ENCODE measurements around the gene RUNX1. TPM values are rescaled to one million over a fixed set of nuclear protein-coding genes. Genes with fewer than 3 reads are reported as not detected.

The RUNX1 gene
- total RNA-seq, 1 donor from 2014 or later: 62.1 TPM

- no peaks in the 10 kb centered on the region for H3K27me3 ChIP-seq
- no peaks in the 10 kb centered on the region for H3K36me3 ChIP-seq
- intact Hi-C loops (cut with DNase I): no loop called here
- H3K4me1 ChIP-seq: no peaks in the 10 kb centered on the region
- H3K27ac ChIP-seq: no peak overlapping the region
- TF ChIP-seq CTCF (IDR thresholded peaks at IDR 0.05): no peak
- TF ChIP-seq POLR2A (IDR thresholded peaks at IDR 0.05): no peak
- TF ChIP-seq POLR2AphosphoS5 (IDR thresholded peaks at IDR 0.05; ENCODE audit: insufficient read depth in 1 of 2, low read depth in 1 of 2): no peak
- H3K4me3 ChIP-seq: no peak overlapping the region
- no peaks in the 10 kb centered on the region for H3K9me3 ChIP-seq
- DNase-seq (ENCODE audit: extremely low spot score in 2 of 2): no peak
Observed at GRCh38 chr21:34927992-34928391, 121.1 kb downstream of the RUNX1 start.

GRCh38 chr21:34926803-34927467 lies 122.2 kb downstream of the RUNX1 start:
- no peaks in the 10 kb centered on the region for H3K4me1 ChIP-seq
- TF ChIP-seq POLR2A (IDR thresholded peaks at IDR 0.05): no peak
- TF ChIP-seq POLR2AphosphoS5 (IDR thresholded peaks at IDR 0.05; ENCODE audit: insufficient read depth in 1 of 2, low read depth in 1 of 2): no peak
- TF ChIP-seq CTCF (IDR thresholded peaks at IDR 0.05): no peak
- intact Hi-C loops (cut with DNase I): no loop called here
- H3K27me3 ChIP-seq: no peaks in the 10 kb centered on the region
- no peak overlapping the region for H3K27ac ChIP-seq
- no peaks in the 10 kb centered on the region for H3K9me3 ChIP-seq
- H3K36me3 ChIP-seq: no peaks in the 10 kb centered on the region
- DNase-seq (ENCODE audit: extremely low spot score in 2 of 2): no peak
- no peak overlapping the region for H3K4me3 ChIP-seq

- Histone ChIP-seq H3K36me3 (no peaks in the 10 kb centered on the region), H3K4me1 (no peaks in the 10 kb centered on the region), H3K27ac (no peak overlapping the region), H3K27me3 (no peaks in the 10 kb centered on the region), H3K4me3 (no peak overlapping the region), H3K9me3 (no peaks in the 10 kb centered on the region)
- intact Hi-C loops (cut with DNase I): no loop called here
- no peak for DNase-seq (ENCODE audit: extremely low spot score in 2 of 2)
- TF ChIP-seq POLR2A (IDR thresholded peaks at IDR 0.05): no peak
- TF ChIP-seq CTCF (IDR thresholded peaks at IDR 0.05): no peak
- no peak for TF ChIP-seq POLR2AphosphoS5 (IDR thresholded peaks at IDR 0.05; ENCODE audit: insufficient read depth in 1 of 2, low read depth in 1 of 2)
Observed at GRCh38 chr21:34925597-34925996, 123.5 kb downstream of the RUNX1 start.

GRCh38 chr21:34924771-34925419 lies 124.2 kb downstream of the RUNX1 start:
- TF ChIP-seq POLR2A (IDR thresholded peaks at IDR 0.05): no peak
- no peak overlapping the region for H3K4me3 ChIP-seq
- H3K4me1 ChIP-seq: no peaks in the 10 kb centered on the region
- H3K27ac ChIP-seq: no peak overlapping the region
- DNase-seq (ENCODE audit: extremely low spot score in 2 of 2): no peak
- intact Hi-C loops (cut with DNase I): no loop called here
- no peaks in the 10 kb centered on the region for H3K9me3 ChIP-seq
- no peaks in the 10 kb centered on the region for H3K36me3 ChIP-seq
- H3K27me3 ChIP-seq: no peaks in the 10 kb centered on the region

- no peak for TF ChIP-seq POLR2A (IDR thresholded peaks at IDR 0.05)
- no peak for TF ChIP-seq POLR2AphosphoS5 (IDR thresholded peaks at IDR 0.05; ENCODE audit: insufficient read depth in 1 of 2, low read depth in 1 of 2)
- TF ChIP-seq CTCF (IDR thresholded peaks at IDR 0.05): no peak
- Histone ChIP-seq H3K27me3 (no peaks in the 10 kb centered on the region), H3K9me3 (no peaks in the 10 kb centered on the region), H3K4me1 (no peaks in the 10 kb centered on the region), H3K36me3 (no peaks in the 10 kb centered on the region), H3K4me3 (no peak overlapping the region), H3K27ac (no peak overlapping the region)
- intact Hi-C loops (cut with DNase I): no loop called here
- DNase-seq (ENCODE audit: extremely low spot score in 2 of 2): no peak
Observed at GRCh38 chr21:34924194-34924593, 124.9 kb downstream of the RUNX1 start.

All from vagina (tissue), 2 donors.